ENCODE results near the gene HK3. TPM values are rescaled to one million over a fixed set of nuclear protein-coding genes. Genes with fewer than 3 reads are reported as not detected.
A peak's percentile ranks its signal among the peaks of the same experiment; 100 is the strongest.

HK3 gene
- total RNA-seq, 3 donors from 2014 or later = 2.5 to 5.0 (median 4.3) TPM

GRCh38 chr5:176915906-176916305 lies 16.8 kb upstream of the HK3 start:
- Histone ChIP-seq H3K27ac (no peak overlapping the region), H3K27me3 (no peaks in the 10 kb centered on the region), H3K4me3 (no peak overlapping the region), H3K36me3 (no peaks in the 10 kb centered on the region), H3K9me3 (no peaks in the 10 kb centered on the region), H3K4me1 (no peaks in the 10 kb centered on the region)
- no peak for TF ChIP-seq POLR2A (IDR thresholded peaks at IDR 0.05)
- TF ChIP-seq CTCF (IDR thresholded peaks at IDR 0.05) = no peak
- no peak for TF ChIP-seq POLR2AphosphoS5 (IDR thresholded peaks at IDR 0.05)
- no peak for DNase-seq (ENCODE audit: low spot score in 2 of 2)
- intact Hi-C loops (cut with DNase I; ENCODE audit: low total_unique reads) = no loop called here

- DNase-seq (ENCODE audit: low spot score in 2 of 2) = no peak
- H3K4me3 ChIP-seq = no peak overlapping the region
- no peaks in the 10 kb centered on the region for H3K4me1 ChIP-seq
- H3K27ac ChIP-seq = no peak overlapping the region
- TF ChIP-seq POLR2AphosphoS5 (IDR thresholded peaks at IDR 0.05) = no peak
- no peak for TF ChIP-seq POLR2A (IDR thresholded peaks at IDR 0.05)
- TF ChIP-seq CTCF (IDR thresholded peaks at IDR 0.05) = no peak
- H3K36me3 ChIP-seq = no peaks in the 10 kb centered on the region
- intact Hi-C loops (cut with DNase I; ENCODE audit: low total_unique reads) = no loop called here
- no peaks in the 10 kb centered on the region for H3K27me3 ChIP-seq
- no peaks in the 10 kb centered on the region for H3K9me3 ChIP-seq
These were observed 13.0 kb upstream of the HK3 start for GRCh38 chr5:176912115-176912514.

- TF ChIP-seq POLR2AphosphoS5 (IDR thresholded peaks at IDR 0.05) (no peak), CTCF (IDR thresholded peaks at IDR 0.05) (no peak), POLR2A (IDR thresholded peaks at IDR 0.05) (no peak)
- no peaks in the 10 kb centered on the region for H3K9me3 ChIP-seq
- H3K4me3 ChIP-seq = no peak overlapping the region
- intact Hi-C loops (cut with DNase I; ENCODE audit: low total_unique reads) = no loop called here
- no peaks in the 10 kb centered on the region for H3K27me3 ChIP-seq
- H3K4me1 ChIP-seq = no peaks in the 10 kb centered on the region
- H3K27ac ChIP-seq = no peak overlapping the region
- no peak for DNase-seq (ENCODE audit: low spot score in 2 of 2)
- no peaks in the 10 kb centered on the region for H3K36me3 ChIP-seq
These were observed 9.7 kb upstream of the HK3 start for GRCh38 chr5:176908675-176909368.

GRCh38 chr5:176906796-176907195 lies 7.7 kb upstream of the HK3 start:
- H3K36me3 ChIP-seq = no peaks in the 10 kb centered on the region
- DNase-seq (ENCODE audit: low spot score in 2 of 2) = no peak
- H3K4me1 ChIP-seq = no peaks in the 10 kb centered on the region
- H3K27me3 ChIP-seq = no peaks in the 10 kb centered on the region
- no peak overlapping the region for H3K4me3 ChIP-seq
- no peak overlapping the region for H3K27ac ChIP-seq
- intact Hi-C loops (cut with DNase I; ENCODE audit: low total_unique reads) = no loop called here
- TF ChIP-seq POLR2AphosphoS5 (IDR thresholded peaks at IDR 0.05) (no peak), POLR2A (IDR thresholded peaks at IDR 0.05) (no peak), CTCF (IDR thresholded peaks at IDR 0.05) (no peak)
- no peaks in the 10 kb centered on the region for H3K9me3 ChIP-seq

GRCh38 chr5:176906126-176906525 lies 7.0 kb upstream of the HK3 start:
- Histone ChIP-seq H3K4me3 (no peak overlapping the region), H3K36me3 (no peaks in the 10 kb centered on the region), H3K27ac (no peak overlapping the region), H3K27me3 (no peaks in the 10 kb centered on the region), H3K9me3 (no peaks in the 10 kb centered on the region), H3K4me1 (no peaks in the 10 kb centered on the region)
- no peak for TF ChIP-seq POLR2AphosphoS5 (IDR thresholded peaks at IDR 0.05)
- TF ChIP-seq POLR2A (IDR thresholded peaks at IDR 0.05) = no peak
- TF ChIP-seq CTCF (IDR thresholded peaks at IDR 0.05) = no peak
- intact Hi-C loops (cut with DNase I; ENCODE audit: low total_unique reads) = no loop called here
- DNase-seq (ENCODE audit: low spot score in 2 of 2) = peak in 1 of 2 donors; percentile 3
